Measurements from ENCODE around the gene ALX4. TPM values are rescaled to one million over a fixed set of nuclear protein-coding genes. Genes with fewer than 3 reads are reported as not detected.

The ALX4 gene
- total RNA-seq, 4 donors from 2014 or later, result not detected

- Histone ChIP-seq H3K4me3 (no peak overlapping the region), H3K4me1 (no peaks in the 10 kb centered on the region), H3K27me3 (no peaks in the 10 kb centered on the region), H3K9me3 (no peaks in the 10 kb centered on the region), H3K27ac (no peak overlapping the region), H3K36me3 (no peaks in the 10 kb centered on the region)
- intact Hi-C loops (cut with DNase I; ENCODE audit: low total_unique reads) (no loop called here), in situ Hi-C loops (cut with MboI; ENCODE audit: low pct_ligation_motif_present in 1 of 4, low pct_unique_long_range_greater_than_20kb in 1 of 4, low sequenced_read_pairs in 3 of 4) (no loop called here)
- TF ChIP-seq CTCF (IDR thresholded peaks at IDR 0.05) (no peak), POLR2A (IDR thresholded peaks at IDR 0.05) (no peak), POLR2AphosphoS5 (IDR thresholded peaks at IDR 0.05) (no peak)
- no peak for DNase-seq
Observed at GRCh38 chr11:44223238-44223637, 86.7 kb downstream of the ALX4 start.

GRCh38 chr11:44221992-44222391 is 87.9 kb downstream of the ALX4 start:
- H3K9me3 ChIP-seq, result no peaks in the 10 kb centered on the region
- in situ Hi-C loops (cut with MboI; ENCODE audit: low pct_ligation_motif_present in 1 of 4, low pct_unique_long_range_greater_than_20kb in 1 of 4, low sequenced_read_pairs in 3 of 4), result no loop called here
- no peaks in the 10 kb centered on the region for H3K36me3 ChIP-seq
- TF ChIP-seq CTCF (IDR thresholded peaks at IDR 0.05), result no peak
- no peak for TF ChIP-seq POLR2A (IDR thresholded peaks at IDR 0.05)
- TF ChIP-seq POLR2AphosphoS5 (IDR thresholded peaks at IDR 0.05), result no peak
- no peak overlapping the region for H3K27ac ChIP-seq
- DNase-seq, result no peak
- no peaks in the 10 kb centered on the region for H3K4me1 ChIP-seq
- H3K4me3 ChIP-seq, result no peak overlapping the region
- no peaks in the 10 kb centered on the region for H3K27me3 ChIP-seq
- 63 to 78% methylated on average over 2 of the region's 2 CpGs for WGBS, 2 donors (ENCODE audit: low coverage in 1 of 2)
- intact Hi-C loops (cut with DNase I; ENCODE audit: low total_unique reads), result no loop called here

- Histone ChIP-seq H3K9me3 (no peaks in the 10 kb centered on the region), H3K27ac (no peak overlapping the region), H3K4me1 (no peaks in the 10 kb centered on the region), H3K27me3 (no peaks in the 10 kb centered on the region), H3K36me3 (no peaks in the 10 kb centered on the region), H3K4me3 (no peak overlapping the region)
- DNase-seq, result no peak
- WGBS, 2 donors (ENCODE audit: low coverage in 1 of 2), result 60 to 82% methylated on average over 1 to 3 of the region's 3 CpGs
- TF ChIP-seq POLR2AphosphoS5 (IDR thresholded peaks at IDR 0.05) (no peak), POLR2A (IDR thresholded peaks at IDR 0.05) (no peak), EP300 (IDR thresholded peaks at IDR 0.05; ENCODE audit: low read depth) (no peak), CTCF (IDR thresholded peaks at IDR 0.05) (no peak)
- in situ Hi-C loops (cut with MboI; ENCODE audit: low pct_ligation_motif_present in 1 of 4, low pct_unique_long_range_greater_than_20kb in 1 of 4, low sequenced_read_pairs in 3 of 4) (no loop called here), intact Hi-C loops (cut with DNase I; ENCODE audit: low total_unique reads) (no loop called here)
Observed at GRCh38 chr11:44221456-44221855, 88.5 kb downstream of the ALX4 start.

- Histone ChIP-seq H3K36me3 (no peaks in the 10 kb centered on the region), H3K4me1 (no peaks in the 10 kb centered on the region), H3K27ac (no peak overlapping the region), H3K27me3 (no peaks in the 10 kb centered on the region), H3K9me3 (no peaks in the 10 kb centered on the region), H3K4me3 (no peak overlapping the region)
- intact Hi-C loops (cut with DNase I; ENCODE audit: low total_unique reads), result no loop called here
- no peak for TF ChIP-seq POLR2A (IDR thresholded peaks at IDR 0.05)
- WGBS, 2 donors (ENCODE audit: low coverage in 1 of 2), result 87 to 90% methylated on average over 3 to 4 of the region's 4 CpGs
- in situ Hi-C loops (cut with MboI; ENCODE audit: low pct_ligation_motif_present in 1 of 4, low pct_unique_long_range_greater_than_20kb in 1 of 4, low sequenced_read_pairs in 3 of 4), result no loop called here
- no peak for DNase-seq
Observed at GRCh38 chr11:44219830-44220796, 89.8 kb downstream of the ALX4 start.

- in situ Hi-C loops (cut with MboI; ENCODE audit: low pct_ligation_motif_present in 1 of 4, low pct_unique_long_range_greater_than_20kb in 1 of 4, low sequenced_read_pairs in 3 of 4), result no loop called here
- H3K27me3 ChIP-seq, result no peaks in the 10 kb centered on the region
- intact Hi-C loops (cut with DNase I; ENCODE audit: low total_unique reads), result no loop called here
- no peak overlapping the region for H3K27ac ChIP-seq
- no peak overlapping the region for H3K4me3 ChIP-seq
- H3K4me1 ChIP-seq, result no peaks in the 10 kb centered on the region
- DNase-seq, result no peak
- no peaks in the 10 kb centered on the region for H3K36me3 ChIP-seq
- no peaks in the 10 kb centered on the region for H3K9me3 ChIP-seq
- WGBS, 2 donors (ENCODE audit: low coverage in 1 of 2), result 76 to 86% methylated on average over 1 of the region's 1 CpG
- TF ChIP-seq CTCF (IDR thresholded peaks at IDR 0.05), result no peak
- TF ChIP-seq POLR2AphosphoS5 (IDR thresholded peaks at IDR 0.05), result no peak
- TF ChIP-seq POLR2A (IDR thresholded peaks at IDR 0.05), result no peak
- TF ChIP-seq EP300 (IDR thresholded peaks at IDR 0.05; ENCODE audit: low read depth), result no peak
Observed at GRCh38 chr11:44217432-44217831, 92.5 kb downstream of the ALX4 start.
